Amygdala (tissue), 56 donors: ENCODE results near the gene CORO2B.

Experiments used
- DNase-seq, 56 donors: peaks; one replicate each; lab custom pipeline; 2025; lab: John Stamatoyannopoulos, UW

Gene CORO2B

GRCh38 chr15:68687136-68687735, 108.4 kb downstream of the CORO2B start:
- DNase-seq = no peak

GRCh38 chr15:68691705-68692104, 112.9 kb downstream of the CORO2B start:
- peak in 2 of 56 donors; percentile 25 to 37 for DNase-seq

GRCh38 chr15:68693071-68693470, 114.3 kb downstream of the CORO2B start:
- DNase-seq = no peak

DNA sequence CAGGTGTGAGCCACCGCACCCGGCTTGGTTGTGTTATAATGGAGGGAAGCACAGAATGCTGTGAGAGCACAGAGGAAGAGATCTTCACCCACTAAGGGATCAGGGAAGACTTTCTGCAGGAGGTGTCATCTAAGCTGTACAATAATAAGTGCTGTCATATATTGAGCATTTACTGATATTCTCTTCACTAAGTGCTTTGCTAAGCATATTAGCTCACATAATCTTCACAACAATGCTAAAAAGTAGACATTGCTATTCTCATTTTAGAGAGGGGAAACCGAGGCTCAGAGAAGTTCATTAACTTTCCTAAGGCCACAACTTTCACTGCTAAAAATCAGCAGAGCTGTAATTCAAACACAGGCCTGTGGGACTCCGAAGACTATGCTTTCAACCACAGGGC, 115.3 kb downstream of the CORO2B start:
- no peak for DNase-seq

DNA sequence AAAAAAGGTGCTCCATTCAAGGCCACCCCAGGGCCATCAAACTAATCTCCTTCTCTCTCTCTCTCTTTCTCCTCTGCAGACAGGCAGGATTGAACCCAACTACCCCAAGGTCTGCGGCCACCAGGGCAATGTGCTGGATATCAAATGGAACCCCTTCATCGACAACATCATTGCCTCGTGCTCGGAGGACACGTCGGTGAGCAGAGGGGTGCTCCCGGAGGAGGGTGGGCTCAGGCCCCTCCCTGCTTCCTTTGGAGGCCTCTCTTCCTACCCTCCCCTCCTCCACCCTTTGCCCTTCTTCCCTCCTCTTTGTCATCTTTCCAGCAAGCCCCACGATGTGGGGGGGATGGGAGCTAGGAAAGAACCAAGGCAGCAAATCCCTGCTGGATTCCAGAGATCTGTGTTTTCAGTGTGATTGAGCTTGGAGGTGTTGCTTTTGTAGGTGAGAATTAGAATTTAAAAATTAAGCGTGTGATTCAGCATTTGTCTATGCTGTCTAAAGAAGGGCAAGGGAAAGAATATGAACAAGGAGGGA, 116.3 kb downstream of the CORO2B start:
- DNase-seq = no peak

- DNase-seq = no peak
These were observed 117.9 kb downstream of the CORO2B start for GRCh38 chr15:68696414-68697363.

DNA sequence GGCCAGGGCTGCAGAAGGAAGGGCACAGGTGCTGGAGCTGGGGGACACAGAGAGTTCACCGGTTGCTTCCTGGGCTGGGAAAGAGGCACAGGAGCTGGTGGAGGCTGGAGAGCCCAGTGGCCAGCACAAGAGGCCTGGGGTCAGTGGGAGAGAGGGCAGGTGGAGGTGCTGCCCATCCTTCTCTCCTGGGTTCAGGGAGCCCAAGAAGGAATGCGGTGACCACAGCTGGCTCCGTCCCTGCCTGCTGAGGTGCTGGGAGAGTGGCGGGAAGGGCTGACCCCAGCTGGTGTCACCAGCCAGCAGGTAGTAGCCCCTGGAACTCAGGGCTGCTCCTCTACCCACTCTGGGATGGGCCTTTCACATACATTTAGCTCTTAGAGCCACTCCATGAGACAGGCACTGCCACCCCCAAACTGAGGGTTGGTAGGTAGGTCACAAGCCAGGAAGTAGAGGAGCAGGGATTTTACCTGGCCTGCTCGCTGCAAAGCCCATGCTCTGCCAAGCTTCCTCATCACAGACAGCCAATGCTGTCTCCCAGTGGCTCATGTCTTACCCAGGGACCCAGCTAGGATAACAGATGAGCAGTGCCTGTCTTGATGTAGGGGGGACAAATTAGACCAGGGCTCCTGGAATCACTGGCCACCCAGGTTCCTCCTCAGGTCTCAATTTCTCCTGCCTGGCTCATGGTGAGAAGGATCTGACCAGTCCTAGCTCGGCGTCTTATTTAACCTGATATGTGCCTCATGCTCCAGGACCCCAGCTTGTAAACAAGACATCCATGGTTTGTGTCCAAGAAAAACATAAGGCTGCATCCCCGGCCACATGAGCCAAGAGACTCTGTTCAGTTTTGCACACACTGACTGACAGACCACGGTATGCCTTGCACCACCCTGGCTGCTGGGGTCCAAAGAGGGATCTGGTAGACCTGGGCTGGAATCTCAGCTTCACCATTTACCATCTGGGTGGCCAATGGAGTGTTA, 119.2 kb downstream of the CORO2B start:
- no peak for DNase-seq

DNA sequence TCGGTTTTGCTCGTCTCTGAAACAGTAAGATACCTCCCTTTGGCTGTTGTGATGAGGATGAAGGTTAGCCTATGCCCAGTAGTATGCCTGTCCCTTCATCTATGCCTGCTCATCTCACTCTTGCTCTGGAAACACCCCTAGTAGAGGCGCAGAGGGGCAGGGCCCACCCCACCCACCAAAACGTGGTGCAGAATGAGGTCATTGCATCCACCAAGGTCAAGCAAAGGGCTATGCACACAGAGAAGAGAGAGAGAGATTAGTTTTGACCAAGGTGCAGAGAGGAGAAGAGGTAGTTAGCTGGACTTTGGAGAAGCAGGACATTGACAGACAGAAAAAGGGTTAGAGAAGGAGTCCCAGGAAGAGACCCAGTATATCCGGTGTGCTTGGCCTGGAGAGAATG, 119.9 kb downstream of the CORO2B start:
- DNase-seq = no peak

GRCh38 chr15:68699124-68699880, 120.5 kb downstream of the CORO2B start:
- DNase-seq = peak in 3 of 56 donors; percentile 11 to 42 (median 34)

GRCh38 chr15:68699881-68700454, 121.2 kb downstream of the CORO2B start:
- DNase-seq = peak in 32 of 56 donors; percentile 14 to 75 (median 55)

GRCh38 chr15:68700455-68701123, 121.8 kb downstream of the CORO2B start:
- peak in 53 of 56 donors; percentile 23 to 86 (median 62) for DNase-seq

GRCh38 chr15:68701886-68702285, 123.1 kb downstream of the CORO2B start:
- no peak for DNase-seq

GRCh38 chr15:68704496-68705021, 125.8 kb downstream of the CORO2B start:
- DNase-seq = no peak

- no peak for DNase-seq
These were observed 127.5 kb downstream of the CORO2B start for GRCh38 chr15:68706256-68706655.

DNA sequence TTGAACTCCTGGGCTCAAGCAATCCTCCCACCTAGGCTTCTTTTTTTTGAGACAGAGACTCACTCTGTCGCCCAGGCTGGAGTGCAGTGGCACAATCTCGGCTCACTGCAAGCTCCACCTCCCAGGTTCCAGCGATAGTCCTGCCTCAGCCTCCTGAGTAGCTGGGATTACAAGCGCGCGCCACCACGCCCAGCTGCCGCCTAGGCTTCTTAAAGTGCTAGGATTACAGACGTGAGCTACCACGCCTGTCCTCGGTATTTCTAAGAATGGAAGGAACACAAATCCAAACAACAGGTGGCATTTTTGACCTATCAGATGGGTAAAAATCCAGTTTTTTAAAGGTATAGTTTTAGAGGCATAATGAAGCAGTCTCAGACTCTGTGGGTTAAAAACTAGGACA, 128.1 kb downstream of the CORO2B start:
- DNase-seq = no peak

- no peak for DNase-seq
These were observed 128.6 kb downstream of the CORO2B start for GRCh38 chr15:68707386-68707785.

GRCh38 chr15:68709876-68710275, 131.1 kb downstream of the CORO2B start:
- no peak for DNase-seq

DNA sequence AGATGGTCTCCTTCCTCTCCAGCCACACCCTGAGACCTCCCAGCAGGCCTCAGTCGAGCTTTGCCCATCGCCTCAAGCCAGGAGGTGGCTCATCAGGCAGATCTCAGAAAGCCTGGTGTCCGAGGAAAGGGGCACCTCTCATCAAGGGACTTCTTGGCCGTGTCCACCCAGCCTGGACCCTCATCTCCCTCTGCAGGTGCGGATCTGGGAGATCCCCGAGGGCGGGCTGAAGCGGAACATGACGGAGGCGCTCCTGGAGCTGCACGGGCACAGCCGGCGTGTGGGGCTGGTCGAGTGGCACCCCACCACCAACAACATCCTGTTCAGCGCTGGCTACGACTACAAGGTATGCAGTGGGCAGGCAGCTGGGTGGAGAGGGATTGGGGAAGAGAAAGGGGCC, 131.7 kb downstream of the CORO2B start:
- DNase-seq = no peak
